Loucy (cell line): ENCODE results near the gene ZNF629.
A peak's percentile ranks its signal among the peaks of the same experiment; 100 is the strongest.
"Not testable (repeated sequence)": the region's sequence is repeated elsewhere in the genome, so short reads cannot be mapped to it uniquely, and the experiment has no call there.

Source experiments
- H2AFZ ChIP-seq: fragments of 200-600 bp; sonication (generic); 2 replicates; pipeline ENCODE4 v1.6.0; 2016; ENCODE audit warnings: antibody characterized with exemption, mild to moderate bottlenecking, low read length, moderate library complexity
- H3F3A ChIP-seq: fragments of 200-600 bp; 2 replicates; pipeline ENCODE4 v1.6.0; 2016; ENCODE audit warnings: antibody characterized with exemption, low read depth, mild to moderate bottlenecking
- H3K27me3 ChIP-seq: fragments of 200-600 bp; sonication (generic); 2 replicates; pipeline ENCODE4 v1.6.1; 2014; ENCODE audit warnings: low read length, mild to moderate bottlenecking; ENCODE audit not compliant: insufficient read depth, poor library complexity, severe bottlenecking
- H3K36me3 ChIP-seq: fragments of 200-600 bp; sonication (generic); 2 replicates; pipeline ENCODE4 v1.6.1; 2016; ENCODE audit warnings: low read length; ENCODE audit not compliant: insufficient read depth
- H3K4me1 ChIP-seq: fragments of 200-600 bp; sonication (generic); 2 replicates; pipeline ENCODE4 v1.5.1; 2014; ENCODE audit warnings: low read length, mild to moderate bottlenecking; ENCODE audit not compliant: insufficient read depth, poor library complexity, severe bottlenecking
- H3K4me2 ChIP-seq: fragments of 200-600 bp; sonication (generic); 2 replicates; pipeline ENCODE4 v1.6.0; 2014; ENCODE audit warnings: antibody characterized with exemption, low read length, low read depth, mild to moderate bottlenecking; ENCODE audit not compliant: poor library complexity, severe bottlenecking
- H3K4me3 ChIP-seq: fragments of 200-600 bp; sonication (generic); 2 replicates; pipeline ENCODE4 v1.5.1; 2014; ENCODE audit warnings: low read length, mild to moderate bottlenecking, mixed read lengths; ENCODE audit not compliant: poor library complexity, severe bottlenecking
- H3K79me2 ChIP-seq: fragments of 200-600 bp; sonication (generic); 2 replicates; pipeline ENCODE4 v1.6.1; 2014; ENCODE audit warnings: low read length; ENCODE audit not compliant: insufficient read depth
- H3K9ac ChIP-seq: fragments of 200-600 bp; sonication (generic); 2 replicates; pipeline ENCODE4 v1.6.0; 2014; ENCODE audit warnings: mild to moderate bottlenecking, low read depth, low read length, moderate library complexity; ENCODE audit not compliant: poor library complexity, severe bottlenecking
- H3K9me2 ChIP-seq: fragments of 200-600 bp; sonication (generic); replicated peaks from 2 replicates; pipeline ENCODE4 v1.6.1; 2016; ENCODE audit warnings: low read depth, low read length, mixed read lengths
- H3K9me3 ChIP-seq: fragments of 200-600 bp; sonication (generic); 2 replicates; pipeline ENCODE4 v1.6.1; 2014; ENCODE audit warnings: mild to moderate bottlenecking, antibody characterized with exemption, low read length, low read depth; ENCODE audit not compliant: insufficient read depth
- H4K20me1 ChIP-seq: fragments of 200-600 bp; sonication (generic); 2 replicates; pipeline ENCODE4 v1.6.0; 2014; ENCODE audit warnings: antibody characterized with exemption, low read length, mild to moderate bottlenecking; ENCODE audit not compliant: insufficient read depth, poor library complexity, severe bottlenecking
- CTCF ChIP-seq: fragments of 200-600 bp; sonication (generic); conservative IDR thresholded peaks from 2 replicates; pipeline ENCODE4 v1.5.1; 2014; ENCODE audit warnings: mild to moderate bottlenecking, antibody characterized with exemption, low read length
- EZH2phosphoT487 ChIP-seq: fragments of 200-600 bp; IDR thresholded peaks from 2 replicates; pipeline ENCODE4 v1.6.1; 2018; ENCODE audit warnings: antibody characterized with exemption, mild to moderate bottlenecking, moderate library complexity, borderline replicate concordance

ZNF629 gene

GRCh38 chr16:30820952-30821421 is 34.0 kb upstream of the ZNF629 start:
- no peak overlapping the region for H2AFZ ChIP-seq
- no peaks in the 10 kb centered on the region for H3K27me3 ChIP-seq
- H3K79me2 ChIP-seq = no peaks in the 10 kb centered on the region
- no peaks in the 10 kb centered on the region for H4K20me1 ChIP-seq
- no peaks in the 10 kb centered on the region for H3K36me3 ChIP-seq
- no peaks in the 10 kb centered on the region for H3K9me2 ChIP-seq
- TF ChIP-seq EZH2phosphoT487 = no peak
- TF ChIP-seq CTCF = no peak
- H3K9ac ChIP-seq = no peak overlapping the region
- H3K4me2 ChIP-seq = no peak overlapping the region
- no peaks in the 10 kb centered on the region for H3K4me1 ChIP-seq
- no peaks in the 10 kb centered on the region for H3F3A ChIP-seq
- H3K4me3 ChIP-seq = no peak overlapping the region
- H3K9me3 ChIP-seq = no peaks in the 10 kb centered on the region

- H3F3A ChIP-seq = no peaks in the 10 kb centered on the region
These were observed 29.8 kb upstream of the ZNF629 start for GRCh38 chr16:30816769-30817168.

GRCh38 chr16:30813821-30814189 is 26.8 kb upstream of the ZNF629 start:
- no peaks in the 10 kb centered on the region for H3K9me3 ChIP-seq
- no peaks in the 10 kb centered on the region for H3K79me2 ChIP-seq
- no peaks in the 10 kb centered on the region for H3F3A ChIP-seq
- peak overlapping the region; percentile 74 for H3K4me3 ChIP-seq
- H3K9me2 ChIP-seq = no peaks in the 10 kb centered on the region
- no peaks in the 10 kb centered on the region for H3K36me3 ChIP-seq
- H3K4me2 ChIP-seq = peak overlapping the region; percentile 93
- no peaks in the 10 kb centered on the region for H4K20me1 ChIP-seq
- peak overlapping the region; percentile 70 for H3K9ac ChIP-seq
- peak overlapping the region; percentile 85 for H2AFZ ChIP-seq
- H3K27me3 ChIP-seq = no peaks in the 10 kb centered on the region
- TF ChIP-seq CTCF (no peak), EZH2phosphoT487 (no peak)
- peaks cover 9% of the 10 kb centered on the region for H3K4me1 ChIP-seq

More at GRCh38 chr16:30816769-30817168, 29.8 kb upstream of the ZNF629 start:
- no peak for TF ChIP-seq CTCF
- TF ChIP-seq EZH2phosphoT487 = no peak
- Histone ChIP-seq H3K4me2 (no peak overlapping the region), H3K9me2 (no peaks in the 10 kb centered on the region), H3K27me3 (no peaks in the 10 kb centered on the region), H2AFZ (no peak overlapping the region), H3K4me3 (no peak overlapping the region), H3K9ac (no peak overlapping the region), H3K9me3 (no peaks in the 10 kb centered on the region), H3K79me2 (no peaks in the 10 kb centered on the region), H3K36me3 (no peaks in the 10 kb centered on the region), H4K20me1 (no peaks in the 10 kb centered on the region), H3K4me1 (peaks cover 9% of the 10 kb centered on the region)

- not testable (repeated sequence) for H3K9ac ChIP-seq, H3K4me2 ChIP-seq, H3F3A ChIP-seq, H4K20me1 ChIP-seq, H2AFZ ChIP-seq, H3K9me2 ChIP-seq, H3K27me3 ChIP-seq, H3K36me3 ChIP-seq, H3K9me3 ChIP-seq, H3K79me2 ChIP-seq, H3K4me3 ChIP-seq
- H3K4me1 ChIP-seq = peaks cover 20% of the 10 kb centered on the region
These were observed 22.7 kb upstream of the ZNF629 start for GRCh38 chr16:30809675-30810074.

- not testable (repeated sequence) for H3K36me3 ChIP-seq, H4K20me1 ChIP-seq, H3K4me3 ChIP-seq, H3F3A ChIP-seq, H3K9me2 ChIP-seq, H2AFZ ChIP-seq, H3K9ac ChIP-seq, H3K4me2 ChIP-seq, H3K9me3 ChIP-seq, H3K27me3 ChIP-seq, H3K79me2 ChIP-seq
- peaks cover 18% of the 10 kb centered on the region for H3K4me1 ChIP-seq
These were observed 22.0 kb upstream of the ZNF629 start for GRCh38 chr16:30808890-30809426.
